SU-DHL-6 (cell line): ENCODE data around the gene URGCP.
"Not testable (repeated sequence)": the region's sequence is repeated elsewhere in the genome, so short reads cannot be mapped to it uniquely, and the experiment has no call there.

Source experiments
- H2AFZ ChIP-seq: fragments of 200-600 bp; sonication (generic); 2 replicates; pipeline ENCODE4 v1.6.1; 2014; ENCODE audit warnings: low read depth, mild to moderate bottlenecking, moderate library complexity, mixed read lengths, antibody characterized with exemption, low read length; ENCODE audit not compliant: severe bottlenecking
- H3F3A ChIP-seq: fragments of 200-600 bp; shearing (Covaris generic); 2 replicates; pipeline ENCODE4 v1.6.0; 2016; ENCODE audit warnings: antibody characterized with exemption, mild to moderate bottlenecking; ENCODE audit not compliant: insufficient read depth
- H3K27ac ChIP-seq: fragments of 200-600 bp; sonication (generic); 2 replicates; pipeline ENCODE4 v1.5.1; 2016; ENCODE audit warnings: low read depth, mild to moderate bottlenecking, low read length, moderate library complexity, mixed read lengths
- H3K27me3 ChIP-seq: fragments of 200-600 bp; sonication (generic), shearing (Covaris generic); 2 replicates; pipeline ENCODE4 v1.6.0; 2014; ENCODE audit warnings: mild to moderate bottlenecking, low read length
- H3K36me3 ChIP-seq: fragments of 200-600 bp; sonication (generic); 2 replicates; pipeline ENCODE4 v1.6.1; 2014; ENCODE audit warnings: mild to moderate bottlenecking, low read length, mixed read lengths
- H3K4me2 ChIP-seq: fragments of 300-600, 200-600 bp; shearing (Covaris generic), sonication (generic); 2 replicates; pipeline ENCODE4 v1.6.0; 2014; ENCODE audit warnings: low read length, low read depth, mild to moderate bottlenecking; ENCODE audit not compliant: poor library complexity, severe bottlenecking
- H3K4me3 ChIP-seq: fragments of 200-600 bp; sonication (generic); 2 replicates; pipeline ENCODE4 v1.5.1; 2014; ENCODE audit warnings: antibody characterized with exemption, low read length, mild to moderate bottlenecking, mixed read lengths; ENCODE audit not compliant: insufficient read depth, poor library complexity, severe bottlenecking
- H3K79me2 ChIP-seq: fragments of 200-600 bp; sonication (generic); 2 replicates; pipeline ENCODE4 v1.6.1; 2014; ENCODE audit warnings: mild to moderate bottlenecking, low read length, moderate library complexity; ENCODE audit not compliant: insufficient read depth
- H3K9ac ChIP-seq: fragments of 200-600 bp; sonication (generic); 2 replicates; pipeline ENCODE4 v1.7.0; 2014; ENCODE audit warnings: mild to moderate bottlenecking, low read length
- H3K9me2 ChIP-seq: fragments of 200-600 bp; sonication (generic); replicated peaks from 2 replicates; pipeline ENCODE4 v1.6.1; 2014; ENCODE audit warnings: low read length; ENCODE audit not compliant: insufficient read depth
- H3K9me3 ChIP-seq: fragments of 200-600 bp; sonication (generic); 2 replicates; pipeline ENCODE4 v1.6.1; 2014; ENCODE audit warnings: low read length, mixed read lengths; ENCODE audit not compliant: insufficient read depth
- H4K20me1 ChIP-seq: fragments of 200-600 bp; sonication (generic); 2 replicates; pipeline ENCODE4 v1.6.1; 2014; ENCODE audit warnings: low read depth, mild to moderate bottlenecking, antibody characterized with exemption, low read length, moderate library complexity, mixed read lengths
- EZH2phosphoT487 ChIP-seq: fragments of 200-600 bp; sonication (generic), shearing (Covaris generic); conservative IDR thresholded peaks from 2 replicates; pipeline ENCODE4 v1.6.1; 2018; ENCODE audit warnings: mild to moderate bottlenecking, antibody characterized with exemption, low read length, moderate library complexity, mixed read lengths
- TF ChIP-seq, protein P1 (sequence below): fragments of 200-600 bp; sonication (generic); IDR thresholded peaks from one replicate; pipeline ENCODE4 v1.5.1; 2017; ENCODE audit warnings: antibody characterized with exemption, mild to moderate bottlenecking, low read length, moderate library complexity; ENCODE audit not compliant: insufficient read depth, poor library complexity, severe bottlenecking

URGCP gene

GRCh38 chr7:43838201-43838658 is 68.2 kb downstream of the URGCP start:
- Histone ChIP-seq H3K4me3 (no peak overlapping the region), H3K9me2 (no peaks in the 10 kb centered on the region), H4K20me1 (no peaks in the 10 kb centered on the region), H3K4me2 (peak overlapping the region; percentile 35), H3K36me3 (no peaks in the 10 kb centered on the region), H3F3A (peaks cover 6% of the 10 kb centered on the region; the same call in 1 of the 2 replicates), H3K79me2 (no peaks in the 10 kb centered on the region), H3K9ac (peak overlapping the region; percentile 11; the same call in 1 of the 2 replicates), H3K27me3 (no peaks in the 10 kb centered on the region), H3K27ac (no peak overlapping the region), H3K9me3 (no peaks in the 10 kb centered on the region), H2AFZ (peak overlapping the region; percentile 49)
- TF ChIP-seq, protein P1, sequence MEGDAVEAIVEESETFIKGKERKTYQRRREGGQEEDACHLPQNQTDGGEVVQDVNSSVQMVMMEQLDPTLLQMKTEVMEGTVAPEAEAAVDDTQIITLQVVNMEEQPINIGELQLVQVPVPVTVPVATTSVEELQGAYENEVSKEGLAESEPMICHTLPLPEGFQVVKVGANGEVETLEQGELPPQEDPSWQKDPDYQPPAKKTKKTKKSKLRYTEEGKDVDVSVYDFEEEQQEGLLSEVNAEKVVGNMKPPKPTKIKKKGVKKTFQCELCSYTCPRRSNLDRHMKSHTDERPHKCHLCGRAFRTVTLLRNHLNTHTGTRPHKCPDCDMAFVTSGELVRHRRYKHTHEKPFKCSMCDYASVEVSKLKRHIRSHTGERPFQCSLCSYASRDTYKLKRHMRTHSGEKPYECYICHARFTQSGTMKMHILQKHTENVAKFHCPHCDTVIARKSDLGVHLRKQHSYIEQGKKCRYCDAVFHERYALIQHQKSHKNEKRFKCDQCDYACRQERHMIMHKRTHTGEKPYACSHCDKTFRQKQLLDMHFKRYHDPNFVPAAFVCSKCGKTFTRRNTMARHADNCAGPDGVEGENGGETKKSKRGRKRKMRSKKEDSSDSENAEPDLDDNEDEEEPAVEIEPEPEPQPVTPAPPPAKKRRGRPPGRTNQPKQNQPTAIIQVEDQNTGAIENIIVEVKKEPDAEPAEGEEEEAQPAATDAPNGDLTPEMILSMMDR = no peak
- no peak for TF ChIP-seq EZH2phosphoT487

DNA sequence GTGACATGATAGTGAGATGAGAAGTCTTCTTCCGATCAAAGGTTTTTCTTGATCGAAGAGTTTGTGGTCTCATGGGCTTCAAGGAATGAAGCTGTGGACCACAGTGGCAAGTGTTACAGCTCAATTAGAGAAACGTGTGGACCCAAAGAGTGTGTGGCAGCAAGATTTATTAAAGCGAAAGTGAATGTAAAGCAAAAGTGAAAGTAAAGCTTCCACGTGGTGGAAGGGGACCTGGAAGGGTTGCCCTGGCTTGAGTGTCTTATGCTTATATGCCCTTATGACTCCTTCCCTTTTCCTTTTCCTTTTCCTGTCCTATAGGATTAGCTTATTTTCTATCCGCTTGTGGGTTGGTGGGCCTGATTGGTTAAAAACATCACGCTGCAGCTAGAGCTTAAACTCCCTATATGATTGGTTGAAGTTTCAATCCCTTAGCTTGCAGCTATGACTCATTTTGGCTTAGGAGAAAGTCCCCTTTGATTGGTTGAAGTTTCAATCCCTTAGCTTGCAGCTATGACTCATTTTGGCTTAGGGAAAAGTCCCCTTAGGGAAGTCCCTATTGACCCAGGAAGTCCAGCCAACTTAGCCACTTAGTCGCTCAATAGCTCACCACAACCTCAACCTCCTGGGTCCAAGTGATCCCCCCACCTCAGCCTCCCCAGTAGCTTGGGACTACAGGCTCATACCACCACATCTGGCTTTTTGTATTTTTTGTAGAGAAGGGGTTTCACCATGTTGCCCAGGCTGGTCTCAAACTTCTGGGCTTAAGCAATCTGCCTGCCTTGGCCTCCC is 71.7 kb downstream of the URGCP start:
- H3K9me2 ChIP-seq = no peaks in the 10 kb centered on the region
- peaks cover 6% of the 10 kb centered on the region; the same call in 1 of the 2 replicates for H3F3A ChIP-seq
- no peaks in the 10 kb centered on the region for H4K20me1 ChIP-seq
- peaks cover 8% of the 10 kb centered on the region; the same call in 1 of the 2 replicates for H3K9me3 ChIP-seq
- H3K36me3 ChIP-seq = 0 out of 2 replicates have a peak, but pooled peaks cover 4% of the 10 kb centered on the region
- peak overlapping the region; percentile 50 for H3K4me3 ChIP-seq
- peak overlapping the region; percentile 68 for H3K4me2 ChIP-seq
- H3K27ac ChIP-seq = no peak overlapping the region
- TF ChIP-seq EZH2phosphoT487 = no peak
- TF ChIP-seq, protein P1 = no peak
- H3K27me3 ChIP-seq = no peaks in the 10 kb centered on the region
- peak overlapping the region; percentile 31; the same call in 1 of the 2 replicates for H3K9ac ChIP-seq
- no peaks in the 10 kb centered on the region for H3K79me2 ChIP-seq
- H2AFZ ChIP-seq = peak overlapping the region; percentile 73

DNA sequence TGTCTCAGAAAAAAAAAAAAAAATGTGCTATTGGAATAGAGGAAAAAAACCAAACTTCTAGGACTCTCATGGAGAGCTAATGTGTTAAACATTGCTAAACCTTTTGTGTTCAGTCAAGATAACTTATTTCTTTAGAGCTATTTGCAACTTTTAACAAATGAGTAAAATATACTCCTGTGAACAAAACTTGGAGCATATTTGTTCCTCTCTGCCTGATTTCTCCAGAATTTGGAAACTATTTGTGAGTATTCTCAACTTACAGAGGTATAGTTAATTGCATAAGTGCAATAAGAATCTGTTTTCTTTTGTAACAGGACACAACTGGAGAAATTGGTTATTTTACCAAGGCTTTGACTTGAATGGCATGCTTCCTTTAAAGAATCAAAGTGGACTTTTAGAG is 75.5 kb downstream of the URGCP start:
- not testable (repeated sequence) for H3F3A ChIP-seq, H3K9me2 ChIP-seq, H3K27me3 ChIP-seq, H3K4me3 ChIP-seq, H3K79me2 ChIP-seq, H3K27ac ChIP-seq, H2AFZ ChIP-seq, H3K36me3 ChIP-seq, H3K4me2 ChIP-seq, H4K20me1 ChIP-seq, H3K9ac ChIP-seq, H3K9me3 ChIP-seq
